Neutrophil (primary cell): ENCODE results near the gene CCDC146.

Experiments
- H3K27ac ChIP-seq: fragments of 200-600 bp; sonication (generic); 2 replicates; pipeline ENCODE4 v1.5.1; 2016; ENCODE audit warnings: mild to moderate bottlenecking, moderate library complexity
- H3K27me3 ChIP-seq: fragments of 200-600 bp; sonication (generic); 2 replicates; pipeline ENCODE4 v1.6.0; 2016; ENCODE audit warnings: mild to moderate bottlenecking
- H3K36me3 ChIP-seq: fragments of 200-600 bp; sonication (generic); 2 replicates; pipeline ENCODE4 v1.5.1; 2017
- H3K4me1 ChIP-seq, 2 experiments: fragments of 200-600 bp in 1 of 2; sonication (generic) in 1 of 2; 1 replicate in 1 of 2; 2 replicates in 1 of 2; pipeline versions ENCODE4 v1.5.1 to v1.6.1; 2013 to 2016; ENCODE audit warnings: low read depth in 1 of 2, low read length in 1 of 2, mild to moderate bottlenecking in 1 of 2, moderate library complexity in 1 of 2; ENCODE audit not compliant: control insufficient read depth in 1 of 2, insufficient read depth in 1 of 2
- H3K4me3 ChIP-seq, 2 experiments: fragments of 200-600 bp in 1 of 2; sonication (generic) in 1 of 2; 1 replicate in 1 of 2; 2 replicates in 1 of 2; pipeline ENCODE4 v1.5.1; 2013 to 2016; ENCODE audit warnings: low read depth in 1 of 2, low read length in 1 of 2, mild to moderate bottlenecking in 1 of 2, moderate library complexity in 1 of 2
- H3K9me3 ChIP-seq: fragments of 200-600 bp; sonication (generic); 2 replicates; pipeline ENCODE4 v1.5.1; 2016
- TF ChIP-seq, protein P1 (sequence below): fragments of 200-600 bp; sonication (generic); IDR thresholded peaks from 2 replicates; pipeline ENCODE4 v1.5.1; 2016; ENCODE audit warnings: antibody characterized with exemption

The CCDC146 gene

GRCh38 chr7:77252506-77252905 lies 130.1 kb downstream of the CCDC146 start:
- H3K4me1 ChIP-seq = no peaks in the 10 kb centered on the region
- H3K36me3 ChIP-seq = no peaks in the 10 kb centered on the region
- H3K27me3 ChIP-seq = no peaks in the 10 kb centered on the region
- H3K27ac ChIP-seq = no peak overlapping the region
- TF ChIP-seq, protein P1, sequence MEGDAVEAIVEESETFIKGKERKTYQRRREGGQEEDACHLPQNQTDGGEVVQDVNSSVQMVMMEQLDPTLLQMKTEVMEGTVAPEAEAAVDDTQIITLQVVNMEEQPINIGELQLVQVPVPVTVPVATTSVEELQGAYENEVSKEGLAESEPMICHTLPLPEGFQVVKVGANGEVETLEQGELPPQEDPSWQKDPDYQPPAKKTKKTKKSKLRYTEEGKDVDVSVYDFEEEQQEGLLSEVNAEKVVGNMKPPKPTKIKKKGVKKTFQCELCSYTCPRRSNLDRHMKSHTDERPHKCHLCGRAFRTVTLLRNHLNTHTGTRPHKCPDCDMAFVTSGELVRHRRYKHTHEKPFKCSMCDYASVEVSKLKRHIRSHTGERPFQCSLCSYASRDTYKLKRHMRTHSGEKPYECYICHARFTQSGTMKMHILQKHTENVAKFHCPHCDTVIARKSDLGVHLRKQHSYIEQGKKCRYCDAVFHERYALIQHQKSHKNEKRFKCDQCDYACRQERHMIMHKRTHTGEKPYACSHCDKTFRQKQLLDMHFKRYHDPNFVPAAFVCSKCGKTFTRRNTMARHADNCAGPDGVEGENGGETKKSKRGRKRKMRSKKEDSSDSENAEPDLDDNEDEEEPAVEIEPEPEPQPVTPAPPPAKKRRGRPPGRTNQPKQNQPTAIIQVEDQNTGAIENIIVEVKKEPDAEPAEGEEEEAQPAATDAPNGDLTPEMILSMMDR = no peak
- H3K4me3 ChIP-seq = no peak overlapping the region
- no peaks in the 10 kb centered on the region for H3K9me3 ChIP-seq

- Histone ChIP-seq H3K27me3 (no peaks in the 10 kb centered on the region), H3K36me3 (no peaks in the 10 kb centered on the region), H3K4me1 (no peaks in the 10 kb centered on the region), H3K4me3 (no peak overlapping the region), H3K27ac (no peak overlapping the region), H3K9me3 (no peaks in the 10 kb centered on the region)
- TF ChIP-seq, protein P1 = no peak
These were observed 130.7 kb downstream of the CCDC146 start for GRCh38 chr7:77253151-77253550.

DNA sequence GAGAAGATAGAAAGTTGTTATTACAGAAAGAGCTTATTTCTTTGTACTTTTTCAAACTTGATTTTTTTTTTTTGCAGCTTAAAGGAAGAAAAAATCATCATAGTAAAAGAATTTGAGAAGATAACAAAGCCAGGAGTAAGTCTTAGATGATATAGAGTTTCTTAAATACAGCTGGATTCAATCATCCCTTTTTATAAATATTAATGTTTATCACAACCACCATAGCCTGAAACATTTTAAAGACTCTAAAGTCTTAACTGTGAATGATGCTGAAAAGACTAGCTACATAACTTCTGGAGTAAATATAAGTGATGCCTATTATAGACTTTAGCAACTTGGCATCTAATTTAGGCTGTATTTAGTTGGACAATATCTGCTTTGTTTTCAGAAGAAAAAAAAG lies 132.0 kb downstream of the CCDC146 start:
- H3K9me3 ChIP-seq = no peaks in the 10 kb centered on the region
- H3K4me3 ChIP-seq = no peak overlapping the region
- H3K36me3 ChIP-seq = no peaks in the 10 kb centered on the region
- H3K27ac ChIP-seq = no peak overlapping the region
- H3K4me1 ChIP-seq = no peaks in the 10 kb centered on the region
- TF ChIP-seq, protein P1 = no peak
- no peaks in the 10 kb centered on the region for H3K27me3 ChIP-seq

- Histone ChIP-seq H3K4me3 (no peak overlapping the region), H3K4me1 (no peaks in the 10 kb centered on the region), H3K9me3 (no peaks in the 10 kb centered on the region), H3K27ac (no peak overlapping the region), H3K27me3 (no peaks in the 10 kb centered on the region), H3K36me3 (no peaks in the 10 kb centered on the region)
- TF ChIP-seq, protein P1 = no peak
These were observed 132.5 kb downstream of the CCDC146 start for GRCh38 chr7:77254915-77255314.

DNA sequence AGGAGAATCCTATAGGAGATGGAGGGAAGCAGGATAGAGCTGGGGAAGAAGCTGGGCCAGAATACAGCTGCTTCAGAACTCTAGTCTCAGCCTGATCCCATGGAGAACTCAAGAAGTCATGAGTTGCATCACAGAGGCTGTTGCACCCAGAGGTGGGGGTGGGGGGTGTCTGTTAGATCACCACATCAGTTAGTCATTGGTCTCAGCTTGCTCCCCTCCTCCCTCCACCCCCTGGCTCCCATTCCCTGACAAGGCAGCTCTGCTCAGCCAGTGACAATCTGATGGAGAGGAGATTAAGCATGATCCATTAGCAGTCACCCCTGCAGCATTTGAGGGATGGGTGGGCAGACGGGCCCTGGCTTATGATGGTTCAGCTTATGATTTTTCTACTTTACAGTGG lies 135.6 kb downstream of the CCDC146 start:
- no peaks in the 10 kb centered on the region for H3K4me1 ChIP-seq
- no peaks in the 10 kb centered on the region for H3K36me3 ChIP-seq
- no peaks in the 10 kb centered on the region for H3K9me3 ChIP-seq
- H3K27me3 ChIP-seq = no peaks in the 10 kb centered on the region
- TF ChIP-seq, protein P1 = no peak
- H3K4me3 ChIP-seq = no peak overlapping the region
- H3K27ac ChIP-seq = no peak overlapping the region

GRCh38 chr7:77258593-77258992 lies 136.2 kb downstream of the CCDC146 start:
- TF ChIP-seq, protein P1 = no peak

More at GRCh38 chr7:77258593-77258992, 136.2 kb downstream of the CCDC146 start:
- H3K27ac ChIP-seq = no peak overlapping the region
- H3K27me3 ChIP-seq = no peaks in the 10 kb centered on the region
- H3K4me3 ChIP-seq = no peak overlapping the region
- H3K36me3 ChIP-seq = no peaks in the 10 kb centered on the region
- no peaks in the 10 kb centered on the region for H3K4me1 ChIP-seq
- H3K9me3 ChIP-seq = no peaks in the 10 kb centered on the region
